Hepatocyte (in vitro differentiated cells): Measurements from ENCODE around the gene ZNHIT2. TPM values are rescaled to one million over a fixed set of nuclear protein-coding genes. Genes with fewer than 3 reads are reported as not detected.

Experiments used
- DNase-seq: peaks from one replicate; pipeline ENCODE4 v3.0.0-alpha.2; 2016; ENCODE audit warnings: low spot score
- H2AFZ ChIP-seq: fragments of 200-600 bp; sonication (generic); 2 replicates; pipeline ENCODE4 v1.6.0; 2016; ENCODE audit warnings: antibody characterized with exemption, mild to moderate bottlenecking
- H3K27ac ChIP-seq: fragments of 200-600 bp; sonication (generic); 2 replicates; pipeline ENCODE4 v1.5.1; 2016; ENCODE audit warnings: mild to moderate bottlenecking
- H3K27me3 ChIP-seq: fragments of 200-600 bp; sonication (generic); 2 replicates; pipeline ENCODE4 v1.6.1; 2016
- H3K36me3 ChIP-seq: fragments of 200-600 bp; sonication (generic); replicated peaks from 2 replicates; pipeline ENCODE4 v1.5.1; 2016; ENCODE audit warnings: low read depth; ENCODE audit not compliant: insufficient read depth
- H3K4me1 ChIP-seq: fragments of 200-600 bp; sonication (generic); 2 replicates; pipeline ENCODE4 v1.5.1; 2016; ENCODE audit warnings: mild to moderate bottlenecking, moderate library complexity; ENCODE audit not compliant: insufficient read depth
- H3K4me2 ChIP-seq: fragments of 200-600 bp; sonication (generic); 2 replicates; pipeline ENCODE4 v1.6.0; 2016
- H3K4me3 ChIP-seq: fragments of 200-600 bp; sonication (generic); 2 replicates; pipeline ENCODE4 v1.5.1; 2016; ENCODE audit warnings: mild to moderate bottlenecking
- H3K79me2 ChIP-seq: fragments of 200-600 bp; sonication (generic); 2 replicates; pipeline ENCODE4 v1.6.0; 2017; ENCODE audit warnings: mild to moderate bottlenecking
- H3K9me2 ChIP-seq: fragments of 200-600 bp; sonication (generic); replicated peaks from 2 replicates; pipeline ENCODE4 v1.6.0; 2017; ENCODE audit warnings: mild to moderate bottlenecking; ENCODE audit not compliant: insufficient read depth
- H3K9me3 ChIP-seq: fragments of 200-600 bp; sonication (generic); 2 replicates; pipeline ENCODE4 v1.5.1; 2016; ENCODE audit warnings: low read depth, mild to moderate bottlenecking
- H4K20me1 ChIP-seq: fragments of 200-600 bp; sonication (generic); 2 replicates; pipeline ENCODE4 v1.6.0; 2016; ENCODE audit warnings: mild to moderate bottlenecking; ENCODE audit not compliant: insufficient read depth, poor library complexity, severe bottlenecking
- EZH2 ChIP-seq: fragments of 200-600 bp; sonication (generic); IDR thresholded peaks from 2 replicates; pipeline ENCODE4 v1.6.1; 2016; ENCODE audit warnings: antibody characterized with exemption, mild to moderate bottlenecking, borderline replicate concordance
- EZH2phosphoT487 ChIP-seq: fragments of 200-600 bp; sonication (generic); IDR thresholded peaks from one replicate; pipeline ENCODE4 v1.6.1; 2018; ENCODE audit warnings: antibody characterized with exemption, mild to moderate bottlenecking, low read depth, moderate library complexity; ENCODE audit not compliant: unreplicated experiment, severe bottlenecking
- WGBS: methylation state at CpG from one replicate; pipeline ENCODE4 v1.1.6; 2016; ENCODE audit warnings: low lambda C conversion rate; ENCODE audit errors: missing lambda C conversion rate; 5-methylcytosine and 5-hydroxymethylcytosine counted together
- polyA plus RNA-seq: library from polyadenylated mRNA; unstranded; fragments of >200 nt; fragmentation: Nextera tagmentation; extraction: Ambion mirVana; gene quantifications from 2 replicates; pipeline ENCODE4 v1.2.1, GENCODE V29; 2016
- total RNA-seq: library from RNA; depleted of rRNA; stranded (reverse); fragments of >200 nt; gene quantifications from 2 replicates; pipeline ENCODE4 v1.2.3, GENCODE V29; 2014
- TF ChIP-seq, protein P1 (sequence below): fragments of 200-600 bp; sonication (generic); IDR thresholded peaks from 2 replicates; pipeline ENCODE4 v1.5.1; 2016; ENCODE audit warnings: antibody characterized with exemption, mild to moderate bottlenecking; ENCODE audit not compliant: poor library complexity

Gene ZNHIT2
- total and polyA plus RNA-seq, 2 experiments from 2014 or later, result 13.5 to 23.7 TPM

DNA sequence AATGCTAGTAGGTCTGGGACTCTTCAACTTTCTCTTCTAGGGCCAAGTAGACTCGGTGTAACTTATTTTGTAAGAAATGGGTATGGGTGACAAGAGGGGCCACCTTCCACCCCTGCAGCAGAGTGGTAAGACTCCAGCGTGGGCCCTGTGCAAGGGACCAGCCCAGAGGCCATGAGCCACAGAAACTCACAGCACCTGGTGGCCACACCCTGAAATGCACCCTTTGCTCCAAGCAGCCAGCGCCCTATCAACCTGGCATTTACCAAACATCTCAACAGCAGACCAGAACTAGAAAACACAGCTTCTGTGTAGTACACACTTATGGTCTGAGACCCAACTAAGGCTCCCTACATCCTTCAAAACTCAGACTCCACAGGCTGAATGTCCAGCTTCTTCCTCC, 39.4 kb downstream of the ZNHIT2 start:
- Histone ChIP-seq H3K4me2 (no peak overlapping the region), H3K27ac (no peak overlapping the region), H2AFZ (no peak overlapping the region), H3K4me1 (no peaks in the 10 kb centered on the region), H4K20me1 (no peaks in the 10 kb centered on the region), H3K79me2 (peaks cover 12% of the 10 kb centered on the region), H3K4me3 (no peak overlapping the region), H3K36me3 (no peaks in the 10 kb centered on the region), H3K27me3 (no peaks in the 10 kb centered on the region), H3K9me3 (no peaks in the 10 kb centered on the region), H3K9me2 (no peaks in the 10 kb centered on the region)
- WGBS, result 70% methylated on average over 3 of the region's 3 CpGs
- DNase-seq, result peak; percentile 76
- TF ChIP-seq EZH2phosphoT487, result no peak
- TF ChIP-seq, protein P1, sequence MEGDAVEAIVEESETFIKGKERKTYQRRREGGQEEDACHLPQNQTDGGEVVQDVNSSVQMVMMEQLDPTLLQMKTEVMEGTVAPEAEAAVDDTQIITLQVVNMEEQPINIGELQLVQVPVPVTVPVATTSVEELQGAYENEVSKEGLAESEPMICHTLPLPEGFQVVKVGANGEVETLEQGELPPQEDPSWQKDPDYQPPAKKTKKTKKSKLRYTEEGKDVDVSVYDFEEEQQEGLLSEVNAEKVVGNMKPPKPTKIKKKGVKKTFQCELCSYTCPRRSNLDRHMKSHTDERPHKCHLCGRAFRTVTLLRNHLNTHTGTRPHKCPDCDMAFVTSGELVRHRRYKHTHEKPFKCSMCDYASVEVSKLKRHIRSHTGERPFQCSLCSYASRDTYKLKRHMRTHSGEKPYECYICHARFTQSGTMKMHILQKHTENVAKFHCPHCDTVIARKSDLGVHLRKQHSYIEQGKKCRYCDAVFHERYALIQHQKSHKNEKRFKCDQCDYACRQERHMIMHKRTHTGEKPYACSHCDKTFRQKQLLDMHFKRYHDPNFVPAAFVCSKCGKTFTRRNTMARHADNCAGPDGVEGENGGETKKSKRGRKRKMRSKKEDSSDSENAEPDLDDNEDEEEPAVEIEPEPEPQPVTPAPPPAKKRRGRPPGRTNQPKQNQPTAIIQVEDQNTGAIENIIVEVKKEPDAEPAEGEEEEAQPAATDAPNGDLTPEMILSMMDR, result peak; percentile 31

DNA sequence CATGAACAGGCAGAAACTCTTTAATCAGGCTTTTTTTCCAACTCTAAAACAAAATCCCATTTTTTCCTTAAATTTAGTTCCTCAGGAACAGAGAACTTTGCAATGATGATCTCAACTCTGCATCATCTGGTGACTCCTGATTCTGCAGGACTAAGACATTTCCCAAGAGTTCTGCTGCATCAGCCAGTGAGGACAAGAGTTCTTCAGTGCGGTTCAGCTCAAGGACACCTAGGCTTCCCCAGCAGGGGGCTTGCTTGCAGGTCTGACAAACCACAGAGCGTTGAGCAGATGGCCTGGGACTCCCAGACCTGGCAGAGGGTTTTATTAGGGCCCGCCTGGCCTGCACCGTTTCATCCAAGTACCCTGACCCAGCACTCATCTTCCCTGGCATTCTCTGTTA, 40.0 kb downstream of the ZNHIT2 start:
- H2AFZ ChIP-seq, result no peak overlapping the region
- H3K9me2 ChIP-seq, result no peaks in the 10 kb centered on the region
- H3K9me3 ChIP-seq, result no peaks in the 10 kb centered on the region
- H3K27ac ChIP-seq, result no peak overlapping the region
- H4K20me1 ChIP-seq, result no peaks in the 10 kb centered on the region
- no peaks in the 10 kb centered on the region for H3K27me3 ChIP-seq
- WGBS, result 75% methylated on average over 4 of the region's 4 CpGs
- no peak for DNase-seq
- peaks cover 5% of the 10 kb centered on the region for H3K79me2 ChIP-seq
- H3K36me3 ChIP-seq, result no peaks in the 10 kb centered on the region
- TF ChIP-seq, protein P1, result no peak
- TF ChIP-seq EZH2phosphoT487 (no peak), EZH2 (no peak)
- no peaks in the 10 kb centered on the region for H3K4me1 ChIP-seq
- H3K4me2 ChIP-seq, result no peak overlapping the region
- no peak overlapping the region for H3K4me3 ChIP-seq

DNA sequence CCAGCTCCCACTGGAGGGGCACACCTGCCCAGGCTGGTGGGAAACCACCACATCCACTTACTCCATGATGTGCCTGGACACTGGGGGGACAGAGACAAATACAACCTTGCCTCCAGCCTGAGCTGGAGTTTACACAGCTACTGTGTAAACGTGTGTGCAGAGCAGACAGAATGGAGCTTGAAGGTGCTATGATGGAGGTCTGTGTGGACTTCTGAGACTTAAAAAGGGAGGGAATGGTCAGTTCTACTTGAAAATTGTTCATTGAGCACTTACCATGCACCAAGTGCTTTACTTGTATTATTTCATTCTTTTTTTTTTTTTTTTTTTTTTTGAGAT, 44.9 kb downstream of the ZNHIT2 start:
- DNase-seq, result no peak
- no peak overlapping the region for H3K4me3 ChIP-seq
- no peaks in the 10 kb centered on the region for H4K20me1 ChIP-seq
- no peaks in the 10 kb centered on the region for H3K79me2 ChIP-seq
- no peaks in the 10 kb centered on the region for H3K9me3 ChIP-seq
- 44% methylated on average over 1 of the region's 1 CpG for WGBS
- TF ChIP-seq, protein P1, result no peak
- TF ChIP-seq EZH2 (no peak), EZH2phosphoT487 (no peak)
- no peak overlapping the region for H2AFZ ChIP-seq
- no peaks in the 10 kb centered on the region for H3K36me3 ChIP-seq
- no peak overlapping the region for H3K27ac ChIP-seq
- H3K9me2 ChIP-seq, result no peaks in the 10 kb centered on the region
- no peaks in the 10 kb centered on the region for H3K4me1 ChIP-seq
- H3K27me3 ChIP-seq, result no peaks in the 10 kb centered on the region
- H3K4me2 ChIP-seq, result no peak overlapping the region

DNA sequence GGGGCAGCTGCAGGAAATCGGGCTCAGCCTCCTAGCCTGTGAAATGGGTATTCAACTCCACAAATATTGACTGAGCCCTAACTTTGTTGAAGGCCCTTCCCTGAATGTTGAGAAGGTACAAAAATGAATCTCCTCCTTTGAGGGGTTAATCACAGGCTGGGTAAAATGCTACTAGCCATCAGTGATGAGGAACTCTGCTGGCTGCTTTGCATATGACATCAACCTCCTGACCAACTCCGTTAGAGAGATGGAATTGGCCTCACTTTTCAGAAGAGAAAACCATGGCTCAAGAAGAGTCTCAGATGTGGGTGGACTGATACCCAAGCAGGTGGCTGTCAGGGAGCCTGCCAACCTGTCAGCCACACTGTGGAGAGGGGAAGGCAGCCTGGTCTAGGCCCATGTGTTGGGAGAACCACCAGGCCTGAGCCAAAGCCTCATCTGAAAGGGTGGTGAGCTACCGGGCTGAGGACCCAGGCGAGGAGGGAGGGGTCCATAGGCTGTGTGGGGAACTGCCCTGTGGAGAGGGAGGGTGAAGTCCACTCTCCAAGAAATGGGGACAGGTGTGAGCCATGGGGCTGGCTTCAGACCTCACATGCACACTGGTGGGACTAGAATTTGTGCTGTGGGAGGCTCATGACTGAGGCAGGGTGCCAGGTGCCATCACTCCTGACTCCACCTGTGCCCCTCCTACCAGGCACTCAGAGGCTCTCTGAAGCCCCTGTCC, 45.4 kb downstream of the ZNHIT2 start:
- Histone ChIP-seq H4K20me1 (no peaks in the 10 kb centered on the region), H3K4me3 (no peak overlapping the region), H3K4me1 (no peaks in the 10 kb centered on the region), H3K27ac (no peak overlapping the region), H3K9me3 (no peaks in the 10 kb centered on the region), H2AFZ (no peak overlapping the region), H3K9me2 (no peaks in the 10 kb centered on the region), H3K27me3 (no peaks in the 10 kb centered on the region), H3K79me2 (no peaks in the 10 kb centered on the region), H3K36me3 (no peaks in the 10 kb centered on the region), H3K4me2 (no peak overlapping the region)
- WGBS, result 77% methylated on average over 4 of the region's 4 CpGs
- DNase-seq, result no peak
- TF ChIP-seq EZH2, result no peak
